Measurements from ENCODE around the gene ACAD11. TPM values are rescaled to one million over a fixed set of nuclear protein-coding genes. Genes with fewer than 3 reads are reported as not detected.

Gene ACAD11
- total RNA-seq, 1 donor from 2014 or later = 14.1 TPM

DNA sequence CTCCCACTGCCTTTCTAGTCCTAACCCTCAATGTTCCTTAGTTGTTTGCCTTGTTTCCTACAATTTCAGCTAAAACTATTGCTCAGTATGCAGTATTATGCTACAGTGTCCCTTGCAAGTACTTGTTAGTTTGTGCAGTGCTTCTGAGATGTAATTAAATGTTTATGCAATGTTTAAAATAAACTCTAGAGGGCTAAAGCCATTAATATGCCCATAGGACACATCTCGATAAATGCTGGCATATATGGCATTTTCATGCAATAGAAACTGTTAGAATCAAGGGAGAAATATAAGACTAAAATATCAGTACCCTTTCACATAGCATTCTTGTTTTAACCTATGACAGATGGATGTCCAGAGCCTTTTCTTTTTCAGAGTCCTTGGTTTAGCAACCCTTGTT is 122.3 kb downstream of the ACAD11 start:
- Mint-ChIP-seq H3K9me3 (no peaks in the 10 kb centered on the region), H3K27ac (peak overlapping the region; percentile 86), H3K4me1 (ENCODE audit: low read depth) (peaks cover 33% of the 10 kb centered on the region), H3K36me3 (ENCODE audit: low read depth) (peaks cover 36% of the 10 kb centered on the region), H3K4me3 (no peak overlapping the region), H3K27me3 (ENCODE audit: insufficient read depth) (no peaks in the 10 kb centered on the region)
- intact Hi-C loops (cut with micrococcal nuclease) = loop anchor here (2.0 kb wide), 1 partner anchor 184 kb away; no protein-coding TSS in a partner anchor
- no peak for DNase-seq (ENCODE audit: low spot score)

DNA sequence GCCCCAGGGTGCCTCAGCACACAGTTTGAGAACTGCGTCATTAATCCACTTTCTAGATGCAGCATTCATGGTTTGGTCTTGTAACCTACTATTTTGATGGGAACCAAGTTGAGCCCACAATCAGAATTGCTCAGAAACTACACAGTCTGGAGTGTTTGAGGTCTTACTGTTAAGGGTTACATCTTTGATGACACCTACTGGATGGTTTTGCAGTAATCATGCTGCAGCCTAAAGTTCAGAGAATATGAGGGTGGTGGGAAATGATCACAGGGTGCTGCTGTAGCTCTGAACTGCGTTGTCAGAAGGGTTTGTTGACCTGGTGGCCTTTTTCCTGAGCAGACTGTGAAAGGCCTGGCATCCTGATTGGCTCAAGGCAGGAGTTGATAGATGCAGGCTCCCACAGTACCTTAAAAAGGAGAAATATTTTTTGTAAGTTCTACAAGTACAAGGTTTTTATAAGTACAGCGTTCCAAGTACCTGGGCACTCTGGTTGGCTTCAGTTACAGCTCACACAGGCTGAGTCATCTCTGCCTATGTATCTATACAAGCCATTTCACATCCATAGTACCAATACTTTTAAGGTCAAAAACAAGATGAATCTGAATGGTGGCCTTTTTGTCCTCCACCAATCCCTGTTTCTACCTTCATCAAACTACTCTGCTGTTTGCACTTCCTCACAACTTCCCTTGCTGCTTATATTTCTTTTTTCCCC is 123.0 kb downstream of the ACAD11 start:
- peak overlapping the region; percentile 86 for H3K27ac Mint-ChIP-seq
- peaks cover 32% of the 10 kb centered on the region for H3K36me3 Mint-ChIP-seq (ENCODE audit: low read depth)
- intact Hi-C loops (cut with micrococcal nuclease) = loop anchor here (1.0 to 2.0 kb wide), 8 partner anchors 8 to 186 kb away; partner anchors contain the start of genes DNAJC13, NPHP3 and UBA5
- no peak for DNase-seq (ENCODE audit: low spot score)
- no peak overlapping the region for H3K4me3 Mint-ChIP-seq
- H3K27me3 Mint-ChIP-seq (ENCODE audit: insufficient read depth) = no peaks in the 10 kb centered on the region
- no peaks in the 10 kb centered on the region for H3K9me3 Mint-ChIP-seq
- H3K4me1 Mint-ChIP-seq (ENCODE audit: low read depth) = peaks cover 26% of the 10 kb centered on the region

DNA sequence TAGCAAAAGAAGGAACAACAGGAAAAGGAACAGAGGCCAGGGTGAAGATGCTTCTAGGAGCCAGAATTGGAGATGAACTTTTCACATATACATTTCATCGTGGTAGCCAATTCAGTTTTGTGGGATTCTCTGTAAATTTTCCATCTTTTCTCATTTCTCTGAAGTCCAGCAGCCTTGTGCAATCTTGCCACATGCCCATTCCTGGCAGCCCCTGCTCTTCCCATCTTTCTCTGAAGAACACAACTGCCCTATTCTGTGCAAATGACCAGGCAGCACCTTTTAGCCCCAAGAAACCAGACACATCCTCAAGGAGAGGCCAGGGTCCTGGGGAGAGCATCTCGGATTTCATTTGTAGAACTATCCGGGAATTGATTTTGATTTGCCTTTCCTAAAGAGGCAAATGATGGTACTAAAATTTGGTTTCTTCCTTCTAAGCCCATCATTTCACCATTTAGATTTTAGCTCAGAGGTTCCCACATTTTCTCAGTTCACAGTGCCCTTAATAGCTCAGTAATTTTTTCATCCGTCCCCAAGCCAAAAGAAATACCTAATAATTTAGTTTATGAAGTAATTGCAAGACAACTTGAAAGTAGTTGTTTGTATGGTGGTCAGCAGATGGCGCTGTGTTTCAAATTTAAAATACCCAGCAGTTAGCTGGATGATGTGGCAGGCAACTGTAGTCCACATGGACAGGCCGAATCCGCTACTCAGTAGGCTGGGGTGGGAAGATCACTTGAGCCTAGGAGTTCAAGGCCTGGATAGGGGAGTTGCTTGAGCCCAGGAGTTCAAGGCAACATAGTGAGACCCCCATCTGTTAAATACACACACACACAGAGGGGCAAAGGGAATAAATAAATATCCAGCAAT is 123.8 kb downstream of the ACAD11 start:
- no peaks in the 10 kb centered on the region for H3K27me3 Mint-ChIP-seq (ENCODE audit: insufficient read depth)
- peaks cover 22% of the 10 kb centered on the region for H3K4me1 Mint-ChIP-seq (ENCODE audit: low read depth)
- intact Hi-C loops (cut with micrococcal nuclease) = loop anchor here (1.0 to 2.0 kb wide), 8 partner anchors 8 to 186 kb away; partner anchors contain the start of genes DNAJC13, NPHP3 and UBA5
- no peak overlapping the region for H3K4me3 Mint-ChIP-seq
- peak overlapping the region; percentile 86 for H3K27ac Mint-ChIP-seq
- H3K36me3 Mint-ChIP-seq (ENCODE audit: low read depth) = peaks cover 30% of the 10 kb centered on the region
- H3K9me3 Mint-ChIP-seq = no peaks in the 10 kb centered on the region
- DNase-seq (ENCODE audit: low spot score) = peak; percentile 17

DNA sequence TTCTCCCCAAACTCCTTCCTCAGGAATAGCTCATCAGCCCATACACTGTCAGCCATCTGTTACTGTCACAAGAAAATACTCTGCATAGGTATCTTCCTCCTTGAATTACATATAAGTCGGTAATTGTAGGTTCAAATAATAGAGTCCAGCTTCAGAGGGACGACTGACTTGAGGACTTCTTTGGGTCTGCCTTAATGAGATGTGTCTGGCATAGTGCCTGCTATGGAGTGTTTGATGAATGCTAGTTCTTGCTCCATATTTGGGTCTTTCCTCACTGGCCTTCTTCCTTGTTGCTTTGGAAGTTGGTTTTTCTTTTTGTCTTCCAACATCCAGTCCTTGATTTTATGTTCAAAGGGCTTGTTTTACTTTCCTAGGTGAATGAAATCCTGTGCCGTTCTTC is 129.0 kb downstream of the ACAD11 start:
- no peaks in the 10 kb centered on the region for H3K9me3 Mint-ChIP-seq
- no peaks in the 10 kb centered on the region for H3K4me1 Mint-ChIP-seq (ENCODE audit: low read depth)
- H3K27ac Mint-ChIP-seq = no peak overlapping the region
- no peak for DNase-seq (ENCODE audit: low spot score)
- no peaks in the 10 kb centered on the region for H3K27me3 Mint-ChIP-seq (ENCODE audit: insufficient read depth)
- intact Hi-C loops (cut with micrococcal nuclease) = no loop called here
- H3K36me3 Mint-ChIP-seq (ENCODE audit: low read depth) = peaks cover 27% of the 10 kb centered on the region
- no peak overlapping the region for H3K4me3 Mint-ChIP-seq

DNA sequence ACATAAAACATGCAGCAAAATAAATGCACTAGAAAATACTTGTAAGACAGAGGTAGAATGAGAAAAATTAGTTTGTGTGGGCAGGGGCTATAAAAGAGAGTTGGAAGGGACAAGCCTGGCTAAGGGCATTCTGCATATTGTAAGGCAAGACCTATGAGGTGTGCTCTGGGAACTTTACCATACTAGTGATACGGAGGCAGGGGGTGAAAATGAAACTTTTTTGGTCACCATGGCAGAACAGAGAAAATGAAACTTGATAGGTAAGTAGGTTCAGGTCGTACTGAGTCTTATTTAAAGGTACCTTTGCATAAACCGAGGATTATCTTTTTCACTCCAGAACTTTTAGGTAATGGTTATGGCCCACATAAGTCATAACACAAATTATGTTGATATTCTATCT is 137.3 kb downstream of the ACAD11 start:
- Mint-ChIP-seq H3K4me1 (ENCODE audit: low read depth) (peaks cover 39% of the 10 kb centered on the region), H3K36me3 (ENCODE audit: low read depth) (peaks cover 44% of the 10 kb centered on the region)

DNA sequence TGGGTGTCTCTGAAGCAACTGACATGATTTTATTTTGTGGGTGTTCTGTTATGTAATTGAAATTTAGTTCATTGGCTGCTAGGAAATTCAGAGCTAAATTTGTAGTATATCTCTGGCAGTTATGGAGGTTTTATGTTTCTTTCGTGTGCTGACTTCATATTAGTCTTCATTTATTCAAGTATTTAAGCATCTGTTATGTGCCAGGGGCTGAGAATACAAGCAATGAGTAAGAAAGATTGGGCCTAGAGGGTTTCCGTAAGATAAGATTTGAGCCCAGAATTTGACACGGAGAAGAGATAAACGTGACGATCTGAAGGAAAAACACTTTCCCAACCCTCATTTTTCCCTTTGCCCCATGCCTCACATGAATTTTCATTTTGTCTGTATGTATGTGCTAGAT is 137.7 kb downstream of the ACAD11 start:
- peaks cover 44% of the 10 kb centered on the region for H3K4me1 Mint-ChIP-seq (ENCODE audit: low read depth)
- H3K27ac Mint-ChIP-seq = peak overlapping the region; percentile 46
- no peaks in the 10 kb centered on the region for H3K27me3 Mint-ChIP-seq (ENCODE audit: insufficient read depth)
- peak overlapping the region; percentile 41 for H3K4me3 Mint-ChIP-seq
- H3K36me3 Mint-ChIP-seq (ENCODE audit: low read depth) = peaks cover 47% of the 10 kb centered on the region
- no peak for DNase-seq (ENCODE audit: low spot score)
- intact Hi-C loops (cut with micrococcal nuclease) = loop anchor here (5.0 kb wide), 1 partner anchor 105 kb away; the partner anchor contains the start of gene DNAJC13
- no peaks in the 10 kb centered on the region for H3K9me3 Mint-ChIP-seq

More for the DNA sequence above, 137.3 kb downstream of the ACAD11 start:
- Mint-ChIP-seq H3K4me3 (peak overlapping the region; percentile 41), H3K9me3 (no peaks in the 10 kb centered on the region), H3K27ac (peak overlapping the region; percentile 46), H3K27me3 (ENCODE audit: insufficient read depth) (no peaks in the 10 kb centered on the region)
- intact Hi-C loops (cut with micrococcal nuclease) = loop anchor here (5.0 kb wide), 1 partner anchor 105 kb away; the partner anchor contains the start of gene DNAJC13
- DNase-seq (ENCODE audit: low spot score) = no peak

DNA sequence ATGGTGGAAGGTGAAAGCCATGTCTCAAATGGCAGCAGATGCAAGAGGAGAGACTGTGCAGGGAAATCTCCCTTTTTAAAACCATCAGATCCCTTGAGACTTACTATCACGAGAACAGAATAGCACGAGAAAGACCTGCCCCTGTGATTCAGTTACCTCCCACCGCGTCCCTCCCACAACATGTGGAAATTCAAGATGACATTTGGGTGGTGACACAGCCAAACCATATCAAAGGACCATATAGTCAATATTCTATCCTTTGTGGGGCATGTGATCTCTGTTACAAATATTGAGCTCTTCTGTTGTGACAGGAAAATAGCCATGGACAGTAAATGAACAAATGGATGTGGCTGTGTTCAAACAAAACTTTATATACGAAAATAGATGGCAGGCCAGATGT is 139.7 kb downstream of the ACAD11 start:
- Mint-ChIP-seq H3K27ac (no peak overlapping the region), H3K36me3 (ENCODE audit: low read depth) (peaks cover 49% of the 10 kb centered on the region), H3K4me1 (ENCODE audit: low read depth) (peaks cover 45% of the 10 kb centered on the region), H3K9me3 (no peaks in the 10 kb centered on the region), H3K27me3 (ENCODE audit: insufficient read depth) (no peaks in the 10 kb centered on the region), H3K4me3 (no peak overlapping the region)
- no peak for DNase-seq (ENCODE audit: low spot score)
- intact Hi-C loops (cut with micrococcal nuclease) = loop anchor here (5.0 kb wide), 1 partner anchor 103 kb away; the partner anchor contains the start of gene DNAJC13

DNA sequence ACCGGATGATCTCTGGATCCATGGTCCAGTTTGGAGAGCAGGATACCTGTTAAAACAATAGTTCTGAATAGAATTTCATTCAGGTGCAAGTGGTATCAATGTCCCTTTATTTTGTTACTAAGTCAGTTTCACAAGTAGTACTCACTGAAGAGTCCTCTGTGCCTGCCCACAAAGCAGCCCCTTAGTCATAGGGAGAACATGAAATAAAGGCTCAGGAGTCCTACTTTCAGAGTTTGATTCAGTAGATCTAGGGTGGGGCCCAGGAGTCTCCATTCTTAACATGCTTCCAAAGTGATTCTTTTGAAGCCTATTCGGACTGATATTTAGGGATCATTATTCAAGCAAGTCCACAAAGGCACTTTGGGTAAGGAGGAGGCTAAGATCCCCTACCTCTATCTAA is 142.3 kb downstream of the ACAD11 start:
- H3K4me3 Mint-ChIP-seq = no peak overlapping the region
- H3K9me3 Mint-ChIP-seq = no peaks in the 10 kb centered on the region
- H3K27ac Mint-ChIP-seq = no peak overlapping the region
- peaks cover 29% of the 10 kb centered on the region for H3K4me1 Mint-ChIP-seq (ENCODE audit: low read depth)
- no peak for DNase-seq (ENCODE audit: low spot score)
- peaks cover 54% of the 10 kb centered on the region for H3K36me3 Mint-ChIP-seq (ENCODE audit: low read depth)
- no peaks in the 10 kb centered on the region for H3K27me3 Mint-ChIP-seq (ENCODE audit: insufficient read depth)
- intact Hi-C loops (cut with micrococcal nuclease) = no loop called here

DNA sequence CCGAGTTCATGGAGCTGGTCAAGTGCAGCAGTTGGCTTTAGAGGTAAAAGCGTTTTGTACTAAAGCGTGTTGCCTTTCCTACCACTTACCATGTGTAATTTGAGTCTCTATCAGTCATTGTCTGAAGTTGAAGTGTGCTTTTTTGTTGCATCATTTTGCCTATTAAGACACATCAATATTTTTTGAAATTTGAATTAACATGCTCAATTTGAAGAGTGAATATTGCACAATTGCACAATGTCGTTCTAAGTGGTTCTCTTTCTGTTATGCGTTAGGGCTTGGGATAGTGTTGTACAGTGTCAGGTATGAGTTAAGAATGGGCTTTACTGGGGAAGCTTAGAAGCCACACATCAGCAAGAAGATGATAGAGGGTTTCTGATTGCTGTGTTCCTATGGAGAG is 146.6 kb downstream of the ACAD11 start:
- no peak overlapping the region for H3K4me3 Mint-ChIP-seq
- H3K9me3 Mint-ChIP-seq = no peaks in the 10 kb centered on the region
- intact Hi-C loops (cut with micrococcal nuclease) = no loop called here
- H3K4me1 Mint-ChIP-seq (ENCODE audit: low read depth) = peaks cover 9% of the 10 kb centered on the region
- H3K36me3 Mint-ChIP-seq (ENCODE audit: low read depth) = peaks cover 51% of the 10 kb centered on the region
- H3K27ac Mint-ChIP-seq = no peak overlapping the region
- no peaks in the 10 kb centered on the region for H3K27me3 Mint-ChIP-seq (ENCODE audit: insufficient read depth)
- DNase-seq (ENCODE audit: low spot score) = no peak

DNA sequence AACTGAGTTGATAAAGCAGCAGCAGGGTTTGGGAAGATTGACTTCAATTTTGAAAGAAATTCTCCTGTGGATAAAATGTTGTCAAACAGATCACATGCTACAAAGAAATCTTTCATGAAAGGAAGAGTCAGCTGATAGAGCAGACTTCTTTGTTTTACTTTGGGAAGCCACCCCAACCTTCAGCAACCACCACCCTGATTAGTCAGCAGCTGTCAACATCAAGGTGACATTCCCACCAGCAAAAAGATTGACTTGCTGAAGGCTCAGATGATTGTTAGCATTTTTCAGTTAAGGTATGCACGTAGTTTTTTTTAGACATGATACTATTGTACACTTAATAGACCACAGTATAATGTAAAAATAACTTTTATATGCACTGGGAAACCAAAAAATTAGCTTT is 150.1 kb downstream of the ACAD11 start:
- Mint-ChIP-seq H3K27ac (no peak overlapping the region), H3K4me1 (ENCODE audit: low read depth) (no peaks in the 10 kb centered on the region), H3K4me3 (no peak overlapping the region), H3K9me3 (no peaks in the 10 kb centered on the region), H3K27me3 (ENCODE audit: insufficient read depth) (no peaks in the 10 kb centered on the region), H3K36me3 (ENCODE audit: low read depth) (peaks cover 46% of the 10 kb centered on the region)
- intact Hi-C loops (cut with micrococcal nuclease) = no loop called here
- DNase-seq (ENCODE audit: low spot score) = no peak

DNA sequence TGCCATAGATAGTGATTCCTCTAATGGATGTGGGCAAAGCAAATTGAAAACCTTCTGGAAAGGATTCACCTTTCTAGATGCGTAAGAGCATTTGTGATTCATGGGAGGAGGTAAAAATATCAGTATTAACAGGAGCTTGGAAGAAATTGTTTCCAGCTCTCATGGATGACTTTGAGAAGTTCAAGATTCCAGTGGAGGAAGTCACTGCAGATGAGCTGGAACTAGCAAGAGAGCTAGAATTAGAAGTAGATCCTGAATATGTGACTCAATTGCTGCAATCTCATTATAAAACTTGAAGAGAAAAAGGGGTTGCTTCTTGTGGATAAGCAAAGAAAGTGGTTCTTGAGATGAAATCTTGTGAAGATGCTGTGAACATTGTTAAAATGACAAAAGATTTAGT is 150.5 kb downstream of the ACAD11 start:
- DNase-seq (ENCODE audit: low spot score) = no peak
- Mint-ChIP-seq H3K27ac (no peak overlapping the region), H3K36me3 (ENCODE audit: low read depth) (peaks cover 43% of the 10 kb centered on the region), H3K9me3 (no peaks in the 10 kb centered on the region), H3K4me3 (no peak overlapping the region), H3K4me1 (ENCODE audit: low read depth) (no peaks in the 10 kb centered on the region), H3K27me3 (ENCODE audit: insufficient read depth) (no peaks in the 10 kb centered on the region)
- intact Hi-C loops (cut with micrococcal nuclease) = no loop called here

Measured in activated T-helper 1 cell treated with anti-CD3 and anti-CD28 coated beads, Interleukin-12 subunit alpha, Interleukin-12 subunit beta, Interleukin-2, Interleukin-4 antibody, amounts not matched to agents 30 ng/mL and 10 ng/mL and 1 ng/mL, durations not matched to agents 14 hours and 24 hours and 36 hours (primary cell).